ENCODE measurements around the gene CDH13.

CDH13 gene

GRCh38 chr16:82882226-82882625 lies 255.5 kb downstream of the CDH13 start:
- no peak overlapping the region for H3K14ac ChIP-seq (ENCODE audit: low read length in 2 of 2)

GRCh38 chr16:82882982-82883835 lies 256.4 kb downstream of the CDH13 start:
- Histone ChIP-seq H2BK15ac (ENCODE audit: low read depth, poor library complexity, severe bottlenecking) (no peak overlapping the region), H4K91ac (ENCODE audit: low read length) (no peak overlapping the region), H3K27ac (ENCODE audit: low read length, poor library complexity, severe bottlenecking) (no peak overlapping the region), H3K4me1 (ENCODE audit: control insufficient read depth, insufficient read depth, low read depth, low read length) (no peaks in the 10 kb centered on the region), H3K23ac (ENCODE audit: low read length in 2 of 2) (no peak overlapping the region), H2BK12ac (ENCODE audit: low read length in 2 of 2) (no peak overlapping the region), H2BK5ac (ENCODE audit: low read depth, low read length, poor library complexity, severe bottlenecking) (no peak overlapping the region), H2AK5ac (ENCODE audit: low read length, severe bottlenecking) (no peak overlapping the region), H3K79me1 (replicated peaks; ENCODE audit: low read length, poor library complexity, severe bottlenecking) (peaks cover 19% of the 10 kb centered on the region), H3K9ac (ENCODE audit: low read length) (no peak overlapping the region), H2BK120ac (ENCODE audit: low read depth, low read length) (no peak overlapping the region), H3K18ac (ENCODE audit: low read depth in 1 of 2, low read length in 2 of 2) (no peak overlapping the region), H3K4me2 (ENCODE audit: low read length, poor library complexity, severe bottlenecking) (no peak overlapping the region), H3K36me3 (ENCODE audit: control insufficient read depth in 1 of 2, insufficient read depth in 2 of 2, low read depth in 1 of 2, low read length in 2 of 2) (no peaks in the 10 kb centered on the region), H3K9me3 (ENCODE audit: control insufficient read depth, low read length) (no peaks in the 10 kb centered on the region), H3K4ac (ENCODE audit: low read depth in 1 of 2, low read length in 2 of 2) (no peak overlapping the region), H3K14ac (ENCODE audit: low read length in 2 of 2) (no peak overlapping the region), H3K27me3 (ENCODE audit: control insufficient read depth in 1 of 2, insufficient read depth in 1 of 2, low read length in 2 of 2) (no peaks in the 10 kb centered on the region), H4K8ac (ENCODE audit: low read length) (no peak overlapping the region), H3K4me3 (ENCODE audit: insufficient read depth in 1 of 2, low read depth in 1 of 2, low read length in 2 of 2) (no peak overlapping the region), H2AFZ (ENCODE audit: low read depth, low read length) (no peak overlapping the region)
- no peak for DNase-seq
- WGBS: 92% methylated on average over 4 of the region's 5 CpGs

More at GRCh38 chr16:82882226-82882625, 255.5 kb downstream of the CDH13 start:
- Histone ChIP-seq H3K9me3 (ENCODE audit: control insufficient read depth, low read length) (no peaks in the 10 kb centered on the region), H2BK120ac (ENCODE audit: low read depth, low read length) (no peak overlapping the region), H3K4ac (ENCODE audit: low read depth in 1 of 2, low read length in 2 of 2) (no peak overlapping the region), H3K79me1 (replicated peaks; ENCODE audit: low read length, poor library complexity, severe bottlenecking) (peaks cover 14% of the 10 kb centered on the region), H2BK15ac (ENCODE audit: low read depth, poor library complexity, severe bottlenecking) (no peak overlapping the region), H3K27me3 (ENCODE audit: control insufficient read depth in 1 of 2, insufficient read depth in 1 of 2, low read length in 2 of 2) (no peaks in the 10 kb centered on the region), H3K4me1 (ENCODE audit: control insufficient read depth, insufficient read depth, low read depth, low read length) (no peaks in the 10 kb centered on the region), H3K4me2 (ENCODE audit: low read length, poor library complexity, severe bottlenecking) (no peak overlapping the region), H2AK5ac (ENCODE audit: low read length, severe bottlenecking) (no peak overlapping the region), H4K91ac (ENCODE audit: low read length) (no peak overlapping the region), H3K27ac (ENCODE audit: low read length, poor library complexity, severe bottlenecking) (no peak overlapping the region), H3K23ac (ENCODE audit: low read length in 2 of 2) (no peak overlapping the region), H2BK5ac (ENCODE audit: low read depth, low read length, poor library complexity, severe bottlenecking) (no peak overlapping the region), H4K8ac (ENCODE audit: low read length) (no peak overlapping the region), H3K18ac (ENCODE audit: low read depth in 1 of 2, low read length in 2 of 2) (no peak overlapping the region), H3K4me3 (ENCODE audit: insufficient read depth in 1 of 2, low read depth in 1 of 2, low read length in 2 of 2) (no peak overlapping the region), H3K36me3 (ENCODE audit: control insufficient read depth in 1 of 2, insufficient read depth in 2 of 2, low read depth in 1 of 2, low read length in 2 of 2) (no peaks in the 10 kb centered on the region), H3K9ac (ENCODE audit: low read length) (no peak overlapping the region), H2BK12ac (ENCODE audit: low read length in 2 of 2) (no peak overlapping the region), H2AFZ (ENCODE audit: low read depth, low read length) (no peak overlapping the region)
- DNase-seq: no peak
- 97% methylated on average over 5 of the region's 6 CpGs for WGBS

- Histone ChIP-seq H3K18ac (ENCODE audit: low read depth in 1 of 2, low read length in 2 of 2) (no peak overlapping the region), H3K27ac (ENCODE audit: low read length, poor library complexity, severe bottlenecking) (no peak overlapping the region), H3K4me2 (ENCODE audit: low read length, poor library complexity, severe bottlenecking) (no peak overlapping the region), H4K91ac (ENCODE audit: low read length) (no peak overlapping the region), H2BK12ac (ENCODE audit: low read length in 2 of 2) (no peak overlapping the region), H2AFZ (ENCODE audit: low read depth, low read length) (no peak overlapping the region), H3K14ac (ENCODE audit: low read length in 2 of 2) (no peak overlapping the region), H3K23ac (ENCODE audit: low read length in 2 of 2) (no peak overlapping the region), H3K36me3 (ENCODE audit: control insufficient read depth in 1 of 2, insufficient read depth in 2 of 2, low read depth in 1 of 2, low read length in 2 of 2) (no peaks in the 10 kb centered on the region), H3K9ac (ENCODE audit: low read length) (no peak overlapping the region), H2BK15ac (ENCODE audit: low read depth, poor library complexity, severe bottlenecking) (no peak overlapping the region), H3K9me3 (ENCODE audit: control insufficient read depth, low read length) (no peaks in the 10 kb centered on the region), H3K4ac (ENCODE audit: low read depth in 1 of 2, low read length in 2 of 2) (no peak overlapping the region), H3K4me1 (ENCODE audit: control insufficient read depth, insufficient read depth, low read depth, low read length) (peaks cover 2% of the 10 kb centered on the region), H2BK120ac (ENCODE audit: low read depth, low read length) (no peak overlapping the region), H3K4me3 (ENCODE audit: insufficient read depth in 1 of 2, low read depth in 1 of 2, low read length in 2 of 2) (no peak overlapping the region), H3K79me1 (replicated peaks; ENCODE audit: low read length, poor library complexity, severe bottlenecking) (peaks cover 17% of the 10 kb centered on the region), H3K27me3 (ENCODE audit: control insufficient read depth in 1 of 2, insufficient read depth in 1 of 2, low read length in 2 of 2) (no peaks in the 10 kb centered on the region), H4K8ac (ENCODE audit: low read length) (no peak overlapping the region), H2BK5ac (ENCODE audit: low read depth, low read length, poor library complexity, severe bottlenecking) (no peak overlapping the region), H2AK5ac (ENCODE audit: low read length, severe bottlenecking) (no peak overlapping the region)
- WGBS: 96% methylated on average over 4 of the region's 4 CpGs
- DNase-seq: no peak
Observed at GRCh38 chr16:82884320-82884898, 257.6 kb downstream of the CDH13 start.

- Histone ChIP-seq H3K4me1 (ENCODE audit: control insufficient read depth, insufficient read depth, low read depth, low read length) (peaks cover 2% of the 10 kb centered on the region), H3K4me3 (ENCODE audit: insufficient read depth in 1 of 2, low read depth in 1 of 2, low read length in 2 of 2) (no peak overlapping the region), H3K18ac (ENCODE audit: low read depth in 1 of 2, low read length in 2 of 2) (no peak overlapping the region), H2BK12ac (ENCODE audit: low read length in 2 of 2) (no peak overlapping the region), H3K27me3 (ENCODE audit: control insufficient read depth in 1 of 2, insufficient read depth in 1 of 2, low read length in 2 of 2) (no peaks in the 10 kb centered on the region), H3K79me1 (replicated peaks; ENCODE audit: low read length, poor library complexity, severe bottlenecking) (peaks cover 12% of the 10 kb centered on the region), H2BK5ac (ENCODE audit: low read depth, low read length, poor library complexity, severe bottlenecking) (no peak overlapping the region), H3K14ac (ENCODE audit: low read length in 2 of 2) (no peak overlapping the region), H3K9ac (ENCODE audit: low read length) (no peak overlapping the region), H3K27ac (ENCODE audit: low read length, poor library complexity, severe bottlenecking) (no peak overlapping the region), H2BK120ac (ENCODE audit: low read depth, low read length) (no peak overlapping the region), H2AK5ac (ENCODE audit: low read length, severe bottlenecking) (no peak overlapping the region), H4K8ac (ENCODE audit: low read length) (no peak overlapping the region), H3K4ac (ENCODE audit: low read depth in 1 of 2, low read length in 2 of 2) (no peak overlapping the region), H3K4me2 (ENCODE audit: low read length, poor library complexity, severe bottlenecking) (no peak overlapping the region), H3K23ac (ENCODE audit: low read length in 2 of 2) (no peak overlapping the region), H2BK15ac (ENCODE audit: low read depth, poor library complexity, severe bottlenecking) (no peak overlapping the region), H4K91ac (ENCODE audit: low read length) (no peak overlapping the region), H3K9me3 (ENCODE audit: control insufficient read depth, low read length) (no peaks in the 10 kb centered on the region), H2AFZ (ENCODE audit: low read depth, low read length) (no peak overlapping the region), H3K36me3 (ENCODE audit: control insufficient read depth in 1 of 2, insufficient read depth in 2 of 2, low read depth in 1 of 2, low read length in 2 of 2) (no peaks in the 10 kb centered on the region)
- no peak for DNase-seq
- WGBS: 100% methylated on average over 2 of the region's 2 CpGs
Observed at GRCh38 chr16:82886146-82886545, 259.4 kb downstream of the CDH13 start.
